B cell (primary cell): ENCODE measurements around the gene TCAIM. TPM values are rescaled to one million over a fixed set of nuclear protein-coding genes. Genes with fewer than 3 reads are reported as not detected.
"Not testable (repeated sequence)": the region's sequence is repeated elsewhere in the genome, so short reads cannot be mapped to it uniquely, and the experiment has no call there.

Experiments
- ATAC-seq: fragments of 200-7000 bp; cut with Tn5 transposase; one replicate; pipeline ENCODE4 v1.10.0; 2021; ENCODE audit warnings: low read depth, mild to moderate bottlenecking, moderate number of reproducible peaks, moderate library complexity
- CTCF ChIA-PET: fragments of 350-600 bp; sonication (Branson Sonifier 250); formaldehyde crosslinking; loops from one replicate; lab custom pipeline; 2021; ENCODE audit warnings: antibody characterized with exemption, inconsistent platforms; lab: Charles Lee
- POLR2A ChIA-PET: fragments of 350-600 bp; sonication (Branson Sonifier 250); formaldehyde crosslinking; loops from one replicate; lab custom pipeline; 2021; ENCODE audit warnings: antibody characterized with exemption; lab: Charles Lee
- DNase-seq: peaks from one replicate; pipeline ENCODE4 v3.0.0; 2013
- H2AFZ ChIP-seq: 2 replicates; pipeline ENCODE4 v1.6.1; 2012; ENCODE audit warnings: mild to moderate bottlenecking, low read depth, low read length; ENCODE audit not compliant: insufficient read depth, poor library complexity, severe bottlenecking
- H3K27ac ChIP-seq, 2 donors: 1 replicate in 1 of 2; 2 replicates in 1 of 2; pipeline ENCODE4 v1.5.1; 2012 to 2013; ENCODE audit warnings: low read length in 2 of 2, mild to moderate bottlenecking in 2 of 2, moderate library complexity in 1 of 2
- H3K27me3 ChIP-seq, 4 experiments: fragments of 200-600 bp in 1 of 4; sonication (generic) in 1 of 4; replicated peaks in 1 of 4; 1 replicate in 2 of 4; 2 replicates in 2 of 4; pipeline versions ENCODE4 v1.6.1 to v1.7.0; 2013 to 2016; ENCODE audit warnings: low read length in 3 of 4, mild to moderate bottlenecking in 2 of 4, mixed read lengths in 1 of 4, moderate library complexity in 1 of 4; ENCODE audit not compliant: insufficient read depth in 4 of 4, control insufficient read depth in 3 of 4; ENCODE audit errors: control extremely low read depth in 1 of 4
- H3K36me3 ChIP-seq, 2 experiments: replicated peaks in 1 of 2; 1 replicate in 1 of 2; 2 replicates in 1 of 2; pipeline versions ENCODE4 v1.6.1 to v1.7.1; 2013; ENCODE audit warnings: low read length in 1 of 2; ENCODE audit not compliant: insufficient read depth in 2 of 2, control insufficient read depth in 1 of 2; ENCODE audit errors: control extremely low read depth in 1 of 2, extremely low read depth in 1 of 2
- H3K4me1 ChIP-seq, 2 donors: fragments of 200-600 bp in 1 of 2; sonication (generic) in 1 of 2; 1 replicate in 1 of 2; 2 replicates in 1 of 2; pipeline versions ENCODE4 v1.5.1 to v1.6.1; 2013 to 2017; ENCODE audit warnings: low read length in 2 of 2; ENCODE audit not compliant: control insufficient read depth in 2 of 2, insufficient read depth in 2 of 2
- H3K4me2 ChIP-seq: replicated peaks from 2 replicates; pipeline ENCODE3; 2012; ENCODE audit warnings: mild to moderate bottlenecking, low read depth, low read length; ENCODE audit not compliant: poor library complexity, severe bottlenecking
- H3K4me3 ChIP-seq, 5 experiments: fragments of 200-600 bp in 1 of 5; sonication (generic) in 1 of 5; 1 replicate in 3 of 5; 2 replicates in 2 of 5; pipeline versions ENCODE4 v1.5.1 to v1.7.0; 2011 to 2016; ENCODE audit warnings: low read length in 4 of 5, mild to moderate bottlenecking in 4 of 5, low read depth in 2 of 5, control low read depth in 1 of 5, moderate library complexity in 1 of 5; ENCODE audit not compliant: insufficient read depth in 1 of 5; ENCODE audit errors: control extremely low read depth in 1 of 5, extremely low read depth in 1 of 5
- H3K79me2 ChIP-seq: fragments of 200-600 bp; sonication (generic); one replicate; pipeline ENCODE4 v1.6.0; 2016; ENCODE audit warnings: low read length; ENCODE audit not compliant: control insufficient read depth, insufficient read depth
- H3K9ac ChIP-seq: fragments of 200-600 bp; sonication (generic); 2 replicates; pipeline ENCODE4 v1.6.1; 2017; ENCODE audit warnings: mild to moderate bottlenecking, low read length, moderate library complexity
- H3K9me3 ChIP-seq, 3 donors: one replicate each; pipeline versions ENCODE4 v1.6.1 to v1.7.1; 2013; ENCODE audit warnings: low read length in 2 of 3; ENCODE audit not compliant: control insufficient read depth in 2 of 3, insufficient read depth in 1 of 3; ENCODE audit errors: control extremely low read depth in 1 of 3
- H4K20me1 ChIP-seq: 2 replicates; pipeline ENCODE4 v1.6.0; 2012; ENCODE audit warnings: mild to moderate bottlenecking, low read length; ENCODE audit not compliant: insufficient read depth, control insufficient read depth, poor library complexity, severe bottlenecking
- H3K27ac Mint-ChIP-seq: one replicate; pipeline ENCODE4 v1.8.0; 2021; ENCODE audit warnings: mixed read lengths
- H3K27me3 Mint-ChIP-seq: one replicate; pipeline ENCODE4 v1.8.0; 2021; ENCODE audit warnings: mixed read lengths
- H3K4me1 Mint-ChIP-seq: one replicate; pipeline ENCODE4 v1.8.0; 2021; ENCODE audit warnings: mixed read lengths
- H3K4me3 Mint-ChIP-seq: one replicate; pipeline ENCODE4 v1.8.0; 2021; ENCODE audit warnings: mixed read lengths
- H3K9me3 Mint-ChIP-seq: one replicate; pipeline ENCODE4 v1.8.0; 2022; ENCODE audit warnings: mixed read lengths; ENCODE audit not compliant: insufficient read depth
- EZH2 ChIP-seq: IDR thresholded peaks from 2 replicates; pipeline ENCODE4 v1.6.1; 2012; ENCODE audit warnings: borderline replicate concordance, low read depth, mild to moderate bottlenecking, moderate library complexity, low read length; ENCODE audit not compliant: insufficient read depth, poor library complexity, severe bottlenecking
- WGBS: methylation state at CpG from one replicate; pipeline ENCODE4 v1.1.5; 2013; ENCODE audit warnings: missing lambda C conversion rate; ENCODE audit not compliant: insufficient coverage; 5-methylcytosine and 5-hydroxymethylcytosine counted together
- intact Hi-C: fragments of 100-400 bp; cut with micrococcal nuclease; formaldehyde crosslinking; loops from one replicate; pipeline ENCODE4 v1.10.0; 2022
- polyA plus RNA-seq: library from polyadenylated mRNA; depleted of rRNA; stranded (reverse); fragments of >200 nt; gene quantifications from 2 replicates; pipeline ENCODE4 v1.2.3, GENCODE V29; 2012
- total RNA-seq, 2 donors: library from RNA; stranded (reverse); fragments of 120-200 nt in 1 of 2; gene quantifications; 1 replicate in 1 of 2; 2 replicates in 1 of 2; pipeline versions ENCODE4 v1.2.3 to v1.2.4, GENCODE V29; 2013 to 2022
- TF ChIP-seq, protein P1 (sequence below): fragments of 200-600 bp; IDR thresholded peaks from one replicate; pipeline ENCODE4 v1.8.0; 2022; ENCODE audit warnings: antibody characterized with exemption, mild to moderate bottlenecking

Gene TCAIM
- total and polyA plus RNA-seq, 2 donors (not counting 1 experiment from before 2014, with no cell fraction given), result 4.3 to 15.8 TPM

DNA sequence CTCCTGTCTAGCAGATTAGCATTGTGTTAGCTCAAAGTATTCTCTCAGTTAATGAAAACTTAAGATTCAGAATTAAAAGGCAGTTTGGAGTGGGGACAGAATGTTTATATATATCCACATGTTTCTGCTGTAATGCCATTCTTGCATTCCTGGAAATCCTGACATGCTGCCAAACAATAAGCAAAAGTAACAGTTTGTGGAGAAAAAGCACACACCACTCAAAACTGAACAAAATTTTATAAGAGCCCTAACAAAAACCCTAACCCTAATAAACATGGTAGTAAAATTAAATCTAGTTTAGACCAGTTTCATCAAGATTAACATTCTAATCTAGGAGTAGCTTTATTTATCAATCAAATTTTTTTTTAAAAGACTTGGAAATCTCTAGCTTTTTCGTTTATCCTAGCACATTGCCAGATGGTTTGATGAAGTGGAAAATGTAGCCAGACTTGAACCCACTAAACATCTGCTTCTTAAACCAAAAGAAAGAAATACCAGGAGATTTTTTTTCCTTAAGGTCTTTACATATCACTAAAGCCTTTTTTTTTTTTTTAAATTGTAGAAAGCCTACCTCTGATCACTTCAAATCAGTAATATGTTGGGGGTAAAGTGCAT is 3.7 kb downstream of the TCAIM start:
- DNase-seq (no peak), ATAC-seq (no peak)
- Histone ChIP-seq H3K27ac (no peak overlapping the region), H3K4me2 (no peak overlapping the region), H2AFZ (no peak overlapping the region), H3K4me3 (no peak overlapping the region), H4K20me1 (no peaks in the 10 kb centered on the region), H3K27me3 (no peaks in the 10 kb centered on the region), H3K9ac (no peak overlapping the region), H3K4me1 (peaks cover 16 to 18% of the 10 kb centered on the region in 2 donors), H3K79me2 (peaks cover 43% of the 10 kb centered on the region), H3K36me3 (no peaks in the 10 kb centered on the region), H3K9me3 (no peaks in the 10 kb centered on the region)
- Mint-ChIP-seq H3K4me1 (peaks cover 28% of the 10 kb centered on the region), H3K27ac (no peak overlapping the region), H3K27me3 (no peaks in the 10 kb centered on the region), H3K4me3 (no peak overlapping the region), H3K9me3 (no peaks in the 10 kb centered on the region)
- WGBS, result no CpG with 5 or more reads among the region's 1 CpG
- ChIA-PET CTCF (no interaction called here), POLR2A (no interaction called here)
- intact Hi-C loops, result no loop called here
- TF ChIP-seq, protein P1, sequence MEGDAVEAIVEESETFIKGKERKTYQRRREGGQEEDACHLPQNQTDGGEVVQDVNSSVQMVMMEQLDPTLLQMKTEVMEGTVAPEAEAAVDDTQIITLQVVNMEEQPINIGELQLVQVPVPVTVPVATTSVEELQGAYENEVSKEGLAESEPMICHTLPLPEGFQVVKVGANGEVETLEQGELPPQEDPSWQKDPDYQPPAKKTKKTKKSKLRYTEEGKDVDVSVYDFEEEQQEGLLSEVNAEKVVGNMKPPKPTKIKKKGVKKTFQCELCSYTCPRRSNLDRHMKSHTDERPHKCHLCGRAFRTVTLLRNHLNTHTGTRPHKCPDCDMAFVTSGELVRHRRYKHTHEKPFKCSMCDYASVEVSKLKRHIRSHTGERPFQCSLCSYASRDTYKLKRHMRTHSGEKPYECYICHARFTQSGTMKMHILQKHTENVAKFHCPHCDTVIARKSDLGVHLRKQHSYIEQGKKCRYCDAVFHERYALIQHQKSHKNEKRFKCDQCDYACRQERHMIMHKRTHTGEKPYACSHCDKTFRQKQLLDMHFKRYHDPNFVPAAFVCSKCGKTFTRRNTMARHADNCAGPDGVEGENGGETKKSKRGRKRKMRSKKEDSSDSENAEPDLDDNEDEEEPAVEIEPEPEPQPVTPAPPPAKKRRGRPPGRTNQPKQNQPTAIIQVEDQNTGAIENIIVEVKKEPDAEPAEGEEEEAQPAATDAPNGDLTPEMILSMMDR, result no peak
- no peak for TF ChIP-seq EZH2

DNA sequence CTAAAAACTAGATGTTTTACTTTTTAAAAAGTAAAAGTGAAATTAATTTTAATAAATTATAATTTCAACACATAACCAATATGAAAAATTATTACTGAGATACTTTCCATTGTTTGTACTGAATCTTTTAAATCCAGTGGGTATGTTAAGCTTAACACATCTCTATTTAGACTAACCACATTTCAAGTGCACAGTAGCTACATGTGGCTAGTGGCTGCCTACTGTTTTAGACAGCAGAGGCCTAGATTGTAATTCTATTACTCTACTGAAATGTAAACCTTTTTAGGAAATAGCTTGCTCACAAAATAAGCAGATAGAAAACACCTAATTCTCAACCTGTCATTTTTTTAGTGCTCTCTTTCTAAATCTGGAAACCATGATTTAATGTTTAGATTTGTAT is 4.9 kb downstream of the TCAIM start:
- Histone ChIP-seq H3K4me2 (no peak overlapping the region), H3K4me3 (no peak overlapping the region), H3K36me3 (no peaks in the 10 kb centered on the region), H3K4me1 (peaks cover 11% of the 10 kb centered on the region in 2 donors), H3K79me2 (peaks cover 43% of the 10 kb centered on the region), H3K9me3 (no peaks in the 10 kb centered on the region), H3K27me3 (no peaks in the 10 kb centered on the region), H3K9ac (no peak overlapping the region), H4K20me1 (no peaks in the 10 kb centered on the region), H3K27ac (no peak overlapping the region), H2AFZ (no peak overlapping the region)
- ATAC-seq (no peak), DNase-seq (no peak)
- no peak overlapping the region for H3K4me3 Mint-ChIP-seq
- intact Hi-C loops, result no loop called here
- no peaks in the 10 kb centered on the region for H3K27me3 Mint-ChIP-seq
- ChIA-PET POLR2A (no interaction called here), CTCF (interaction anchor here (0.9 kb wide), 1 partner anchor 20 kb away, joined by 3 read pairs; no protein-coding TSS in a partner anchor)
- H3K9me3 Mint-ChIP-seq, result no peaks in the 10 kb centered on the region
- H3K27ac Mint-ChIP-seq, result no peak overlapping the region
- no peak for TF ChIP-seq EZH2
- TF ChIP-seq, protein P1, result no peak
- H3K4me1 Mint-ChIP-seq, result peaks cover 21% of the 10 kb centered on the region

DNA sequence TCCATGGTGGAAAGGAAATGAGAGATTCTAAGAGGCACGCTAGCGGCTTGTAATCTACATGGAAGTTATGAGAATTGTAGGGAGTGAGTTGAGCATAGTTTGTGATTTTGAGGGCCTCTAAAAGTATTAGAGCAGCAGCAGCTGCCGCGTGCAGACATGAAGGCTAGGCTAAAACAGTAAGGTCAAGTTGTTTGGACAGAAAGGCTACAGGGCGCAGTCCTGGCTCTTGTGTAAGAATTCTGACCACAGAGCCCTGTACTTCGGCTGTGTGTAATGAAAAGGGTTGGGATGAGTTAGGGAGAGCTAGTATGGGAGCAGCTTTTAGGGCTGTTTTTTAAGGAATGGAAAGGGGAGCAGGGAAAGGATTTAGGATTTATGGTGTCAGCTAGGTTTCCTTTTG is 8.0 kb downstream of the TCAIM start:
- 96% methylated on average over 6 of the region's 6 CpGs for WGBS
- DNase-seq, H3K27ac Mint-ChIP-seq, H2AFZ ChIP-seq, intact Hi-C loops, H3K4me3 ChIP-seq, CTCF ChIA-PET, H3K27me3 ChIP-seq, H3K27ac ChIP-seq, H3K36me3 ChIP-seq, H3K9me3 ChIP-seq, POLR2A ChIA-PET, H3K4me1 ChIP-seq, H3K4me2 ChIP-seq, H3K4me1 Mint-ChIP-seq, H3K4me3 Mint-ChIP-seq, H3K9ac ChIP-seq, ATAC-seq, H4K20me1 ChIP-seq, H3K9me3 Mint-ChIP-seq, H3K27me3 Mint-ChIP-seq: not testable (repeated sequence)
- peaks cover 24% of the 10 kb centered on the region for H3K79me2 ChIP-seq
